NCI-H226 (cell line): ENCODE results near the gene FKBP14.
A peak's percentile ranks its signal among the peaks of the same experiment; 100 is the strongest.

Source experiments
- DNase-seq: peaks from one replicate; pipeline ENCODE4 v3.0.0-alpha.2; 2015

The FKBP14 gene

GRCh38 chr7:30026229-30027064 lies at the start of gene FKBP14:
FKBP14 (minus strand) TSS chr7:30026702; CDS start chr7:30026508, 194 bp downstream.
- peak; percentile 100 for DNase-seq

GRCh38 chr7:30074422-30075030 lies 48.0 kb upstream of the FKBP14 start:
- peak; percentile 52 for DNase-seq

- DNase-seq: no peak
Measured at GRCh38 chr7:30072735-30073134, 46.2 kb upstream of the FKBP14 start.

DNA sequence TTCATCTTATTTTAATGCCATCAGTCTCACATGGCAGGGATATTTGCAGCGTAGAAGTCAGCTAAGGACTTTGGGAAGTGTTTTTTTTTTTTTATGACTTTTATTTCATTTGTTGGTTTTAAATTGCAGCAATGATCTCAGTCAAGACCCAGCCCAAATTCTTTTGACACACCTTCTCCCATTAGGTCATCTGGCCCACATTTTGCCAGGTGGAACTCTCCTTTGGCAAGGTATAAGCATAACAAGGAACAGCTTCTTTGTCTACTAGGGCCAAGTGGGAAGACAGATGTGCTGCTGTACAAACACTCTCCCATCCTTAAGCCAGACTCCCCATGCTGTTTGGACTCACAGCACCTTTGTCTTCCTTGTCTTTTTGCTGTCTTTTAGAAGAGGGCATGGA lies 43.5 kb upstream of the FKBP14 start:
- no peak for DNase-seq

DNA sequence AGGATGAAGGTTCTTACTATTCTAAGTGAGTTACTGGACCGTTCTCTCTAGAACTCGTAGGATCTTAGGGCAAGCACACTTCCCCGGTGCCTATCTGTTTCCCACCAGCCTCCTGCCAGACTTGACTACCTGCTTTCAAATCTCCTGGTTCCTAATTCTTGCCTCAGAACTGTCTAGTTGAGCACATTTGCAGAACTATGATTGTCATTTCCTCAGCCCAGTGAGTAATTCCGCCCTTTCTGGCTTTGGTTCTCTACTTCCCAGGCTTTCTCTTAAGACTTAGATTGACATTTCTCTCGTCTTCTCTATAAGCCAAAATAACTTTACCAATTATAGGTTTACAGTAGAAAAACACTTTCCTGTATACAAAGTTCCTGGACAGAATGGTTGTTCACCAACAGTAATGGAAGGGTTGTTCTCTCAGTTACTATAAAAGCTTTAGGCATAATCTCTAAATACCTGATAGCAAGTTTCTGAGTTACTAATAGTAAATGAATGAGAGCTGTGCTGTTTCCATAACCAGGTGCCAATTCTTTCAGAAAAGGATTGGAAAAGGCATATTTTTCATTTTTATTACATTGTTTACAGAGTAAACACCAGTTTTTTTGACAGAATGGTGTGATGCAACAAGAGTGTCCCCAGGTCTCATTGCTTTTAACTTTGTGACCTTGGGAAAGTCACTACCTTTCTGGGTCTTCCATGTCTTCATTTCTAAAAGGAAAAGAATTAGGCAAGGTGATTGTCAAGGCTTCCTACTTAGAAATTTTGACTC lies 42.8 kb upstream of the FKBP14 start:
- DNase-seq: no peak

DNA sequence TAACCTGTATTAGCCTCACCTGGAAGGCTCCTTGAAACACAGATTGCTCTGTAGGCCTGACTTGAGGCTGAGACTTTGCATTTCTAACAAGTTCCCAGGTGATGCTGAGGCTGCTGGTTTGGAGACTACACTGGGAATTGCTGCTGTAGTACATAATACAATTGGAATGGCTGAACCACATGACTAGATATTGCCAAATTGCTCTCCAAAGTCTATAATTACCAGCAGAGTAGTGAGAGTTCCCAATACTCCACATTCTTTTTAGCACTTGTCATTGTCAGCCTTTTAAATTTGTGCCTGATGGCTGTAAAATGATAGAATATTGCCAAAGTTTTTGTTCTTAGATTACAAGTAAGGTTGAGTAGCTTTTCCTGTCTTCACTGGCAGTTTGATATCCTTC lies 41.6 kb upstream of the FKBP14 start:
- DNase-seq: peak; percentile 52

GRCh38 chr7:30066687-30067086 lies 40.2 kb upstream of the FKBP14 start:
- DNase-seq: no peak

- no peak for DNase-seq
Measured at GRCh38 chr7:30065746-30066145, 39.2 kb upstream of the FKBP14 start.

DNA sequence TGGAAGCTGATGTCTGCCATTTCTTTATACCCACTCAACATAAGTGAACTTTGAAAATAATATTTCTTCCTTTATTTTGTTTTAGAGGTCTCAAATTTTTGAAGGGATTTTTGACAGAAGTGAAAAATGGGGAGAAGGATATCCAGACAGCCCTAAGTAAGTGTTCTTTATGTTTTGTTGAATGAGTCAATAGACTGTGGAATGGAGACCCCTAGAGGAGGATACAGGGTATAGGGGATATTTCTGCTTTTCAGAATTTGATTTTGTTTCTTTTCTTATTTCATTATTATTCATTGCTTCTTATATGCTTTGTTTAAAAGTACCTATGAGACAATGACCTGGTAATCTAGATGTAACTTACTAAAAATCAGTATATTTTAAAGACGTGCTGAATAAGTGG lies 36.1 kb upstream of the FKBP14 start:
- DNase-seq: peak; percentile 22

DNA sequence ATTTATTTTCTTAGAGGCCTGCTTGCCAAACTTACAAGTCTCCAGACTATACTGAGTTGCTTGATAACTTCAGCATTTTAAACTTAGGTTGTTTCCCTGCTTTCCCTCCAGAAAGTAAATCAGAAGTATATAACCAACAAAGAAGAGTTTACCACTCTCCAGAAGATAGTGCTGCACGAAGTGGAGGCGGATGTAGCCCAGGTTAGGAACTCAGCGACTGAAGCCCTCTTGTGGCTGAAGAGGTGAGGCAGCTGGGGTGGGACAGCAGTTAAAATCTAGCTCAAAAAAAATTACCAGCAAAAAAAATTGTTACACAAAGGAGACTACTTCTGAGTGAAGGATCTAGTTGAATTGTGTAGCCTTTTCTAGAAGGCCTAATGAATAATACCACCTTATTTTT lies 35.3 kb upstream of the FKBP14 start:
- DNase-seq: peak; percentile 30

- no peak for DNase-seq
Measured at GRCh38 chr7:30057741-30058140, 31.2 kb upstream of the FKBP14 start.

- no peak for DNase-seq
Measured at GRCh38 chr7:30053068-30053467, 26.6 kb upstream of the FKBP14 start.

- no peak for DNase-seq
Measured at GRCh38 chr7:30049173-30049572, 22.7 kb upstream of the FKBP14 start.

DNA sequence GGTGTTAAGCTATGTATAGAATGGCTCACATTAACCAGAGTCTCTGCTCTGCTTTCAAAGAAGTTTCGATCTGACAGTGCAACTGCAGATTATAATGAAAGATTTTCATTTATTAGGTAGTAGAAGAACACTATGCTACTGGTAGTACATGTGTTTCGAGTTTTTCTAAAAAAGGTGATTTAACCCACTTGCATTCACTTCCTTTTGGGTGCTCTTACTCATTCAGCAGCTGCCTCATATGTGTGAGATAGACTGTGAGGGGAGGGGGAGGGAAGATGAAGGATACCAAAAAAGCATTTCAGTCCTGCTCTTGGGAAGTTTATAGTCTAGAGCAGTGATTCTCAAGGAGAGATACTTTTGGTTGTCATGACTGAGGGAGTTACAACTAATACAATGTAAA lies 22.1 kb upstream of the FKBP14 start:
- no peak for DNase-seq

- no peak for DNase-seq
Measured at GRCh38 chr7:30047124-30047523, 20.6 kb upstream of the FKBP14 start.

- DNase-seq: no peak
Measured at GRCh38 chr7:30046127-30046770, 19.7 kb upstream of the FKBP14 start.

- DNase-seq: no peak
Measured at GRCh38 chr7:30041526-30042269, 15.2 kb upstream of the FKBP14 start.

- no peak for DNase-seq
Measured at GRCh38 chr7:30040938-30041337, 14.4 kb upstream of the FKBP14 start.

- no peak for DNase-seq
Measured at GRCh38 chr7:30038196-30038980, 11.9 kb upstream of the FKBP14 start.

GRCh38 chr7:30036220-30036619 lies 9.7 kb upstream of the FKBP14 start:
- DNase-seq: no peak

GRCh38 chr7:30034501-30034900 lies 8.0 kb upstream of the FKBP14 start:
- no peak for DNase-seq
